Measurements from ENCODE around the gene C20orf204.

DNA sequence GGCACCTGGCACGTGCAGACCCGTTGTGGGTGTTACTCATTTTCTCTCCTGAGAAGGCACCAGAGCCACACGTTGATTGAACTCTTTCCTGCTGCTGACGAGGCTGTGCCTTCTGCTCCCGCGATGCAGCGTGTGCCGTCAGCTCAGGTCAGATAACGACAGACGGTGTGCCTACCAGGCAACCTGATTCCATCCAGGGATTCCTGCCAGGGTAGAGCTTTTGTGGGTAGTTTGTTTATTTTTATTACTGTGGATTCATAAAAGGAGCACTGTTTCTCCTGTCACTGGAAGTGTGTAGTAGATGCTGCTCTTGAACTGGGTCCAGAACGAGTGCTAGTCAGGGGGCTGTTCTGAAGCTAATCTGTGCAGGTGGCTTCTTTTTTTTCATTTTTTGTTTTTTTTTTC, 34.4 kb upstream of the C20orf204 start:
- TF ChIP-seq, protein P1, sequence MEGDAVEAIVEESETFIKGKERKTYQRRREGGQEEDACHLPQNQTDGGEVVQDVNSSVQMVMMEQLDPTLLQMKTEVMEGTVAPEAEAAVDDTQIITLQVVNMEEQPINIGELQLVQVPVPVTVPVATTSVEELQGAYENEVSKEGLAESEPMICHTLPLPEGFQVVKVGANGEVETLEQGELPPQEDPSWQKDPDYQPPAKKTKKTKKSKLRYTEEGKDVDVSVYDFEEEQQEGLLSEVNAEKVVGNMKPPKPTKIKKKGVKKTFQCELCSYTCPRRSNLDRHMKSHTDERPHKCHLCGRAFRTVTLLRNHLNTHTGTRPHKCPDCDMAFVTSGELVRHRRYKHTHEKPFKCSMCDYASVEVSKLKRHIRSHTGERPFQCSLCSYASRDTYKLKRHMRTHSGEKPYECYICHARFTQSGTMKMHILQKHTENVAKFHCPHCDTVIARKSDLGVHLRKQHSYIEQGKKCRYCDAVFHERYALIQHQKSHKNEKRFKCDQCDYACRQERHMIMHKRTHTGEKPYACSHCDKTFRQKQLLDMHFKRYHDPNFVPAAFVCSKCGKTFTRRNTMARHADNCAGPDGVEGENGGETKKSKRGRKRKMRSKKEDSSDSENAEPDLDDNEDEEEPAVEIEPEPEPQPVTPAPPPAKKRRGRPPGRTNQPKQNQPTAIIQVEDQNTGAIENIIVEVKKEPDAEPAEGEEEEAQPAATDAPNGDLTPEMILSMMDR (IDR thresholded peaks at IDR 0.05) = no peak
- no peak for TF ChIP-seq POLR2A (IDR thresholded peaks at IDR 0.05)
- no peak for TF ChIP-seq POLR2AphosphoS5 (IDR thresholded peaks at IDR 0.05; ENCODE audit: insufficient read depth in 1 of 2, low read depth in 1 of 2)

Measured in vagina (tissue), 2 donors.